Panc1 (cell line): Measurements from ENCODE around the gene SHOC2. TPM values are rescaled to one million over a fixed set of nuclear protein-coding genes. Genes with fewer than 3 reads are reported as not detected.
"Not testable (repeated sequence)": the region's sequence is repeated elsewhere in the genome, so short reads cannot be mapped to it uniquely, and the experiment has no call there.

Experiments
- ATAC-seq: fragments of 200-7000 bp; cut with Tn5 transposase; 2 replicates; pipeline ENCODE4 v1.9.1; 2020; ENCODE audit warnings: mild to moderate bottlenecking, moderate library complexity
- BruUV-seq: library from RNA; stranded (reverse); fragments of 400-500 nt; replicated peaks from 2 replicates; lab custom pipeline; 2021; lab: Mats Ljungman, UMichigan
- CTCF ChIA-PET: fragments of 300-600 bp; sonication (Branson Sonifier 250); formaldehyde crosslinking; loops from one replicate; lab custom pipeline; 2022; ENCODE audit warnings: antibody characterized with exemption; lab: Charles Lee
- POLR2A ChIA-PET: fragments of 300-600 bp; sonication (Branson Sonifier 250); formaldehyde crosslinking; loops from one replicate; lab custom pipeline; 2022; ENCODE audit warnings: antibody characterized with exemption; lab: Charles Lee
- DNase-seq: peaks from one replicate; pipeline ENCODE4 v3.0.0-alpha.2; 2010; ENCODE audit warnings: low read depth, low spot score
- H3K27ac ChIP-seq: 2 replicates; pipeline ENCODE4 v1.5.1; 2011; ENCODE audit warnings: mild to moderate bottlenecking, low read length, inconsistent platforms
- H3K27me3 ChIP-seq: fragments of 200-500 bp; sonication (Bioruptor generic); 2 replicates; pipeline ENCODE4 v1.6.0; 2014; ENCODE audit warnings: low read length, inconsistent platforms; ENCODE audit not compliant: control insufficient read depth, insufficient read depth
- H3K36me3 ChIP-seq: fragments of 200-500 bp; sonication (Bioruptor generic); 2 replicates; pipeline ENCODE4 v1.5.1; 2014; ENCODE audit warnings: inconsistent platforms, mild to moderate bottlenecking, low read length, moderate library complexity; ENCODE audit not compliant: control insufficient read depth, insufficient read depth
- H3K4me1 ChIP-seq: 2 replicates; pipeline ENCODE4 v1.5.1; 2011; ENCODE audit warnings: inconsistent platforms, mild to moderate bottlenecking, low read length, moderate library complexity; ENCODE audit not compliant: control insufficient read depth, insufficient read depth
- H3K4me3 ChIP-seq, 2 experiments: 2 replicates each; pipeline ENCODE4 v1.5.1; 2011 to 2012; ENCODE audit warnings: low read depth in 2 of 2, low read length in 2 of 2, mild to moderate bottlenecking in 2 of 2, inconsistent platforms in 1 of 2, moderate library complexity in 1 of 2
- H3K9me3 ChIP-seq: fragments of 200-500 bp; sonication (Bioruptor generic); 2 replicates; pipeline ENCODE4 v1.5.1; 2014; ENCODE audit warnings: low read depth, mild to moderate bottlenecking, inconsistent platforms, low read length, moderate library complexity; ENCODE audit not compliant: control insufficient read depth, insufficient read depth
- POLR2AphosphoS5 ChIP-seq: IDR thresholded peaks from 2 replicates; pipeline ENCODE4 v1.6.1; 2012; ENCODE audit warnings: mild to moderate bottlenecking, low read depth, low read length, moderate library complexity
- SIN3A ChIP-seq: IDR thresholded peaks from 2 replicates; pipeline ENCODE4 v1.6.1; 2012; ENCODE audit warnings: low read depth, mild to moderate bottlenecking, low read length, moderate library complexity, borderline replicate concordance; ENCODE audit not compliant: insufficient read depth
- TCF7L2 ChIP-seq: IDR thresholded peaks from 2 replicates; pipeline ENCODE4 v1.6.1; 2011; ENCODE audit warnings: mild to moderate bottlenecking, low read depth, low read length, inconsistent platforms
- in situ Hi-C: cut with HindIII; loops from 2 replicates; pipeline ENCODE4 v1.10.0; 2016; ENCODE audit warnings: low sequenced_read_pairs, low pct_unique_long_range_greater_than_20kb
- intact Hi-C: fragments of 100-400 bp; cut with micrococcal nuclease; formaldehyde crosslinking; loops from one replicate; pipeline ENCODE4 v1.10.0; 2022; ENCODE audit not compliant: unreplicated experiment
- total RNA-seq: library from RNA; stranded (reverse); gene quantifications from one replicate; pipeline ENCODE4 v1.2.1, GENCODE V29; 2021; ENCODE audit not compliant: unreplicated experiment
- TF ChIP-seq, protein P1 (sequence below), 2 experiments: IDR thresholded peaks; 2 replicates each; pipeline ENCODE4 v1.6.1; 2011 to 2012; ENCODE audit warnings: low read depth in 2 of 2, control low read depth in 1 of 2, low read length in 1 of 2, mild to moderate bottlenecking in 1 of 2, moderate library complexity in 1 of 2; ENCODE audit not compliant: insufficient read depth in 1 of 2
- TF ChIP-seq, protein P2 (sequence below): fragments of 450-650 bp; IDR thresholded peaks from 2 replicates; pipeline ENCODE4 v1.5.1; 2017; ENCODE audit warnings: mild to moderate bottlenecking

The SHOC2 gene
- total RNA-seq, 1 experiment from 2014 or later: 56.6 TPM

DNA sequence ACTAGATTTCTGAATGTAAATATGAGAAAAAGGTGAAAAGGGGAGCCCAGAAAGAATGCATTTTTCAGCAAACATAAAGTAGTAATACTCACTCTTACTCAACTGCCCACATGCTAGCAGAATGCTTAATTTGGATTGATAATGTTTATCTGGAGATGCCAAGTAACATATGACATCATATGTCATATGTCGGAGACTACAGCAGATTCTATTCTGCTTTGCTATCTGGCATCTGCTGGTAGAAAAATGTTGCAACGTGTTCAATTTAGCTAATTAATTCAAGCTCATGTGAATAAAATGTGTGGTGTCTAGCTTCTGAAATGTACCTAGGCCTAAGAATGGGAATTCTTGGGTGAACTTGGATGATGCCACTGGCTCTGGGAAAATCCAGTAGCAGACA lies 5.0 kb upstream of the SHOC2 start:
- TF ChIP-seq, protein P1, sequence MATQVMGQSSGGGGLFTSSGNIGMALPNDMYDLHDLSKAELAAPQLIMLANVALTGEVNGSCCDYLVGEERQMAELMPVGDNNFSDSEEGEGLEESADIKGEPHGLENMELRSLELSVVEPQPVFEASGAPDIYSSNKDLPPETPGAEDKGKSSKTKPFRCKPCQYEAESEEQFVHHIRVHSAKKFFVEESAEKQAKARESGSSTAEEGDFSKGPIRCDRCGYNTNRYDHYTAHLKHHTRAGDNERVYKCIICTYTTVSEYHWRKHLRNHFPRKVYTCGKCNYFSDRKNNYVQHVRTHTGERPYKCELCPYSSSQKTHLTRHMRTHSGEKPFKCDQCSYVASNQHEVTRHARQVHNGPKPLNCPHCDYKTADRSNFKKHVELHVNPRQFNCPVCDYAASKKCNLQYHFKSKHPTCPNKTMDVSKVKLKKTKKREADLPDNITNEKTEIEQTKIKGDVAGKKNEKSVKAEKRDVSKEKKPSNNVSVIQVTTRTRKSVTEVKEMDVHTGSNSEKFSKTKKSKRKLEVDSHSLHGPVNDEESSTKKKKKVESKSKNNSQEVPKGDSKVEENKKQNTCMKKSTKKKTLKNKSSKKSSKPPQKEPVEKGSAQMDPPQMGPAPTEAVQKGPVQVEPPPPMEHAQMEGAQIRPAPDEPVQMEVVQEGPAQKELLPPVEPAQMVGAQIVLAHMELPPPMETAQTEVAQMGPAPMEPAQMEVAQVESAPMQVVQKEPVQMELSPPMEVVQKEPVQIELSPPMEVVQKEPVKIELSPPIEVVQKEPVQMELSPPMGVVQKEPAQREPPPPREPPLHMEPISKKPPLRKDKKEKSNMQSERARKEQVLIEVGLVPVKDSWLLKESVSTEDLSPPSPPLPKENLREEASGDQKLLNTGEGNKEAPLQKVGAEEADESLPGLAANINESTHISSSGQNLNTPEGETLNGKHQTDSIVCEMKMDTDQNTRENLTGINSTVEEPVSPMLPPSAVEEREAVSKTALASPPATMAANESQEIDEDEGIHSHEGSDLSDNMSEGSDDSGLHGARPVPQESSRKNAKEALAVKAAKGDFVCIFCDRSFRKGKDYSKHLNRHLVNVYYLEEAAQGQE (IDR thresholded peaks at IDR 0.05; ENCODE audit: insufficient read depth in 1 of 2, low read depth in 2 of 2, low read length in 1 of 2): no peak
- TF ChIP-seq, protein P2, sequence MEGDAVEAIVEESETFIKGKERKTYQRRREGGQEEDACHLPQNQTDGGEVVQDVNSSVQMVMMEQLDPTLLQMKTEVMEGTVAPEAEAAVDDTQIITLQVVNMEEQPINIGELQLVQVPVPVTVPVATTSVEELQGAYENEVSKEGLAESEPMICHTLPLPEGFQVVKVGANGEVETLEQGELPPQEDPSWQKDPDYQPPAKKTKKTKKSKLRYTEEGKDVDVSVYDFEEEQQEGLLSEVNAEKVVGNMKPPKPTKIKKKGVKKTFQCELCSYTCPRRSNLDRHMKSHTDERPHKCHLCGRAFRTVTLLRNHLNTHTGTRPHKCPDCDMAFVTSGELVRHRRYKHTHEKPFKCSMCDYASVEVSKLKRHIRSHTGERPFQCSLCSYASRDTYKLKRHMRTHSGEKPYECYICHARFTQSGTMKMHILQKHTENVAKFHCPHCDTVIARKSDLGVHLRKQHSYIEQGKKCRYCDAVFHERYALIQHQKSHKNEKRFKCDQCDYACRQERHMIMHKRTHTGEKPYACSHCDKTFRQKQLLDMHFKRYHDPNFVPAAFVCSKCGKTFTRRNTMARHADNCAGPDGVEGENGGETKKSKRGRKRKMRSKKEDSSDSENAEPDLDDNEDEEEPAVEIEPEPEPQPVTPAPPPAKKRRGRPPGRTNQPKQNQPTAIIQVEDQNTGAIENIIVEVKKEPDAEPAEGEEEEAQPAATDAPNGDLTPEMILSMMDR: no peak
- TF ChIP-seq POLR2AphosphoS5: no peak
- no peak for TF ChIP-seq TCF7L2
- TF ChIP-seq SIN3A: no peak
- Histone ChIP-seq H3K36me3 (peaks cover 6% of the 10 kb centered on the region; the same call in 1 of the 2 replicates), H3K4me3 (no peak overlapping the region), H3K4me1 (peaks cover 21% of the 10 kb centered on the region), H3K27ac (peak overlapping the region; percentile 20; the same call in 1 of the 2 replicates), H3K9me3 (no peaks in the 10 kb centered on the region), H3K27me3 (no peaks in the 10 kb centered on the region)
- intact Hi-C loops (no loop called here), in situ Hi-C loops (no loop called here)
- POLR2A ChIA-PET: no interaction called here
- no peak for DNase-seq
- ATAC-seq: no peak
- CTCF ChIA-PET: no interaction called here
- no TSS peak for BruUV-seq

DNA sequence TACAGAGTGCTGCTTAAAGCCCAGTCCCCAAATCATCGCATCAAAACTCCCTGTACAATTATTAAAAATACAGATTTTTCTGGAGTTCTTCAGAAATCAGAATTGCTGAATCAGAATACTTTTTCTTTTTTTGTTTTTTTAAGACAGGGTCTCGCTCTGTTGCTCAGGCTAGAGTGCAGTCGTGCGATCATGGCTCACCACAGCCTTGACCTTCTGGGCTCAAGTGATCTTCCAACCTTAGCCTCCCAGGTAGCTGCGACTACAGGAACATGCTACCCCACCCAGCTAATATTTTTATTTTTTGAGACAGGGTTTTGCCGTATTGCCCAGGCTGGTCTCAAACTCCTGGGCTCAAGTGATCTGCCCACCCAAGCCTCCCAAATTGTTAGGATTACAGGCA lies 4.4 kb upstream of the SHOC2 start:
- no peaks in the 10 kb centered on the region for H3K27me3 ChIP-seq
- no peaks in the 10 kb centered on the region for H3K9me3 ChIP-seq
- CTCF ChIA-PET: no interaction called here
- TF ChIP-seq, protein P2: no peak
- TF ChIP-seq POLR2AphosphoS5: no peak
- TF ChIP-seq, protein P1 (IDR thresholded peaks at IDR 0.05; ENCODE audit: insufficient read depth in 1 of 2, low read depth in 2 of 2, low read length in 1 of 2): no peak
- no peak for TF ChIP-seq SIN3A
- TF ChIP-seq TCF7L2: no peak
- POLR2A ChIA-PET: no interaction called here
- intact Hi-C loops: no loop called here
- peaks cover 21% of the 10 kb centered on the region for H3K4me1 ChIP-seq
- no peak overlapping the region for H3K4me3 ChIP-seq
- H3K27ac ChIP-seq: no peak overlapping the region
- peaks cover 6% of the 10 kb centered on the region; the same call in 1 of the 2 replicates for H3K36me3 ChIP-seq
- DNase-seq (no peak), ATAC-seq (no peak)
- BruUV-seq: no TSS peak
- in situ Hi-C loops: no loop called here

DNA sequence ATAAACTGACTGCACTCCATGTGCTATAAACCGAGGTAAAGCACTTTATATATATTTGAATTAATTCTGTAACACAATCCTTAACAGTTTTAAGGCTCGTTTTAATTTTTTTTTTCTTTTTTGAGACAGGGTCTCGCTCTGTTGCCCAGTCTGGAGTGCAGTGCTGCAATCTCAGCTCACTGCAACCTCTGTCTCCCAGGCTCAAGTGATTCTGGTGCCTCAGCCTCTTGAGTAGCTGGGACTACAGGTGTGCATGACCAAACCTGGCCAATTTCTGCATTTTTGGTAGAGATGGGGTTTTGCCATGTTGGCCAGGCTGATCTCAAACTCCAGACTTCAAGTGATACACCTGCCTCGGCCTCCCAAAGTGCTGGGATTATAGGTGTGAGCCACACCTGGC lies 3.8 kb upstream of the SHOC2 start:
- H3K36me3 ChIP-seq, ATAC-seq, CTCF ChIA-PET, in situ Hi-C loops, intact Hi-C loops, H3K9me3 ChIP-seq, BruUV-seq, H3K27me3 ChIP-seq, H3K4me3 ChIP-seq, DNase-seq, POLR2A ChIA-PET, H3K27ac ChIP-seq: not testable (repeated sequence)
- H3K4me1 ChIP-seq: peaks cover 21% of the 10 kb centered on the region
